Measurements from ENCODE around the gene PHF19.

PHF19 gene

DNA sequence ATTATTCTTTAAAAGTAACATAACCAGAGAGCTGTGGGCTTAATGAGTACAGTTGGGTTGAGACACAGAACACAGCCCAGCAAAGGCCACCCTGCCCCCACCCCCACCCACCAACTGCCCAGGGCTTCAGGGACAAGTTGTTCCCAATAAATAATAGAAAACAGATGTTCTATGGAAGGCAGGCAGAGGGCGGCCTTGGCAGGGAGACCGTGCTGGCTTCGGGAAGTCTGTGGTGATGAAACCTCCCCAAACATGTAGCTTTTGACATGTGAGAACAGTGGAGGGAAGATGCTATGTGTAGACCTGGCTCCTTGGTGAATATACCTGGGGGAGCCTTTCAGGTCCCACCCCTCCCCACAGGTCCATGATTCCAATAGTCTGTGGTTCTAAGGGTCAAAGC, 39.6 kb upstream of the PHF19 start:
- no peak overlapping the region for H3K27ac ChIP-seq (ENCODE audit: poor library complexity, severe bottlenecking)
- H3K9me3 ChIP-seq (ENCODE audit: severe bottlenecking): no peaks in the 10 kb centered on the region
- H3K4me1 ChIP-seq (ENCODE audit: insufficient read depth, poor library complexity, severe bottlenecking): no peaks in the 10 kb centered on the region
- no peaks in the 10 kb centered on the region for H3K27me3 ChIP-seq (ENCODE audit: insufficient read depth, poor library complexity, severe bottlenecking)
- ATAC-seq (ENCODE audit: low read depth): 0 out of 3 replicates have a peak, but pooled peaks have one; percentile 18
- TF ChIP-seq, protein P1, sequence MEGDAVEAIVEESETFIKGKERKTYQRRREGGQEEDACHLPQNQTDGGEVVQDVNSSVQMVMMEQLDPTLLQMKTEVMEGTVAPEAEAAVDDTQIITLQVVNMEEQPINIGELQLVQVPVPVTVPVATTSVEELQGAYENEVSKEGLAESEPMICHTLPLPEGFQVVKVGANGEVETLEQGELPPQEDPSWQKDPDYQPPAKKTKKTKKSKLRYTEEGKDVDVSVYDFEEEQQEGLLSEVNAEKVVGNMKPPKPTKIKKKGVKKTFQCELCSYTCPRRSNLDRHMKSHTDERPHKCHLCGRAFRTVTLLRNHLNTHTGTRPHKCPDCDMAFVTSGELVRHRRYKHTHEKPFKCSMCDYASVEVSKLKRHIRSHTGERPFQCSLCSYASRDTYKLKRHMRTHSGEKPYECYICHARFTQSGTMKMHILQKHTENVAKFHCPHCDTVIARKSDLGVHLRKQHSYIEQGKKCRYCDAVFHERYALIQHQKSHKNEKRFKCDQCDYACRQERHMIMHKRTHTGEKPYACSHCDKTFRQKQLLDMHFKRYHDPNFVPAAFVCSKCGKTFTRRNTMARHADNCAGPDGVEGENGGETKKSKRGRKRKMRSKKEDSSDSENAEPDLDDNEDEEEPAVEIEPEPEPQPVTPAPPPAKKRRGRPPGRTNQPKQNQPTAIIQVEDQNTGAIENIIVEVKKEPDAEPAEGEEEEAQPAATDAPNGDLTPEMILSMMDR (IDR thresholded peaks at IDR 0.05; ENCODE audit: poor library complexity, severe bottlenecking): peak; percentile 32
- no peak overlapping the region for H3K4me3 ChIP-seq (ENCODE audit: severe bottlenecking)
- no peaks in the 10 kb centered on the region for H3K36me3 ChIP-seq (ENCODE audit: low read depth)
- no peak for DNase-seq (ENCODE audit: low spot score)

DNA sequence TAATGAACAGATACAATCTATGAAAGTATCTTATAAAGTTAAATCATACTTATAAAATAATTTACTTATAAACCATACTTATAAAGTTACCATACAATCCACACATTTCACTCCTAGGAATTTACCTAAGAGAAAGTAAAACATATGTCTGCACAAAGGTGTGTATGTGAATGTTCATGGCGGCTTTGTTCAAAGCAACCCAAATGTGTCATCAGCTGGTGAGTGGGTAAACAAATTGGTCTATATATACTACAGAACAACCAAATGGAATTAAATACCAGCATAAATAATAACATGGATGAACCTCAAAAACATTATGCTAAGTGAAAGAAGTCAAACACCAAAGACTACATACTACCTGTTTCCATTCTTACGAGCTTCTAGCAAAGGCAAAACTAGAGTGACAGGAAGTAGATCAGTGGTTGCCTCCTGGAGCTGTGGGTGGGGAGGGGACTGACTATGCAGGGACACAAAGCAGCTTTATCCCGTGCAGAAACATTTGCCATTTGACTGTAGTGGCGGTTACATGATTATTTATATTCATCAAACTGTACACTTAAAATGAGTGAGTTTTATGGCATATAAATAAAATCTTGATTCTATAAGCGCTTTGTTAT, 39.0 kb upstream of the PHF19 start:
- H3K9me3 ChIP-seq (ENCODE audit: severe bottlenecking): no peaks in the 10 kb centered on the region
- no peaks in the 10 kb centered on the region for H3K36me3 ChIP-seq (ENCODE audit: low read depth)
- H3K27ac ChIP-seq (ENCODE audit: poor library complexity, severe bottlenecking): no peak overlapping the region
- TF ChIP-seq, protein P1 (IDR thresholded peaks at IDR 0.05; ENCODE audit: poor library complexity, severe bottlenecking): no peak
- H3K4me1 ChIP-seq (ENCODE audit: insufficient read depth, poor library complexity, severe bottlenecking): no peaks in the 10 kb centered on the region
- DNase-seq (ENCODE audit: low spot score) (no peak), ATAC-seq (ENCODE audit: low read depth) (no peak)
- no peak overlapping the region for H3K4me3 ChIP-seq (ENCODE audit: severe bottlenecking)
- H3K27me3 ChIP-seq (ENCODE audit: insufficient read depth, poor library complexity, severe bottlenecking): no peaks in the 10 kb centered on the region

DNA sequence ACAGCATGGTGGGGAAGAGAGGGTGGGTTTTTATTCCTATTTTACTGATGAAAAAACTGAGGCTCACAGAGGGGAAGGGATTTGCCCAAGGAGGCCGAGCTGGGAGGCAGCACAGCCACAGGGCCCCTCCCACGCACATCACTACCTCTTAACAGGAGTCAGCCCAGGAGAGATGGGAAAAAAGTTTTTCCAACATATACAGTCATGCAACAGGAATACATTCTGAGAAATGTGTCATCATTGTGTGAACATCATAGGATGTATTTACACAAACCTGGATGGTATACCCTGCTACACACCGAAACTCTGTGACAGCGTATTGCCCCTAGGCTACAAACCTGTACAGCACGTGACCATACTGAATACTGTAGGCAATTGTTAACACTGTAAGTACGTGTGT, 38.0 kb upstream of the PHF19 start:
- Histone ChIP-seq H3K27me3 (ENCODE audit: insufficient read depth, poor library complexity, severe bottlenecking) (no peaks in the 10 kb centered on the region), H3K4me3 (ENCODE audit: severe bottlenecking) (no peak overlapping the region), H3K27ac (ENCODE audit: poor library complexity, severe bottlenecking) (no peak overlapping the region), H3K9me3 (ENCODE audit: severe bottlenecking) (no peaks in the 10 kb centered on the region), H3K4me1 (ENCODE audit: insufficient read depth, poor library complexity, severe bottlenecking) (peaks cover 6% of the 10 kb centered on the region), H3K36me3 (ENCODE audit: low read depth) (no peaks in the 10 kb centered on the region)
- peak; percentile 67 for ATAC-seq (ENCODE audit: low read depth)
- TF ChIP-seq, protein P1 (IDR thresholded peaks at IDR 0.05; ENCODE audit: poor library complexity, severe bottlenecking): no peak
- no peak for DNase-seq (ENCODE audit: low spot score)

DNA sequence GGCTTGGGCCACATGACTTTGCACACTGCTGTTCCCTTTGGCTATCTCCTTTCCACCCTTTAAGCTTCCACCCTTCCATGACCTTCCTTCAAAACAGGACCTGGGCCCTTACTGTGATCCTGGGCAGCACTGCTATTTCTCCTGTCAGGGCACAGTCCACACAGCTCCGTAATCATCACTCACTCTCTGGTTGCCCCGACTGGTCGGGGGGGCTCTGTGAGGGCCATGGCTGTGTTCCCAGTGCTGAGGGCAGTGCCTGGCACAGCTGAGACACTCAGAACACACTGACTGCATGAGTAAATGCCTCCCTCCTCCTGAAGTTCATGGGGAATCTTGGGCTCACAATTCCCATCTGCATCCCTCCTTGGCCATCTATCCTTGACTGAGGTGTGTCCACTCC, 37.4 kb upstream of the PHF19 start:
- TF ChIP-seq, protein P1 (IDR thresholded peaks at IDR 0.05; ENCODE audit: poor library complexity, severe bottlenecking): no peak
- Histone ChIP-seq H3K27me3 (ENCODE audit: insufficient read depth, poor library complexity, severe bottlenecking) (no peaks in the 10 kb centered on the region), H3K36me3 (ENCODE audit: low read depth) (no peaks in the 10 kb centered on the region), H3K4me3 (ENCODE audit: severe bottlenecking) (no peak overlapping the region), H3K4me1 (ENCODE audit: insufficient read depth, poor library complexity, severe bottlenecking) (peaks cover 9% of the 10 kb centered on the region), H3K9me3 (ENCODE audit: severe bottlenecking) (no peaks in the 10 kb centered on the region), H3K27ac (ENCODE audit: poor library complexity, severe bottlenecking) (no peak overlapping the region)
- DNase-seq (ENCODE audit: low spot score) (no peak), ATAC-seq (ENCODE audit: low read depth) (no peak)

DNA sequence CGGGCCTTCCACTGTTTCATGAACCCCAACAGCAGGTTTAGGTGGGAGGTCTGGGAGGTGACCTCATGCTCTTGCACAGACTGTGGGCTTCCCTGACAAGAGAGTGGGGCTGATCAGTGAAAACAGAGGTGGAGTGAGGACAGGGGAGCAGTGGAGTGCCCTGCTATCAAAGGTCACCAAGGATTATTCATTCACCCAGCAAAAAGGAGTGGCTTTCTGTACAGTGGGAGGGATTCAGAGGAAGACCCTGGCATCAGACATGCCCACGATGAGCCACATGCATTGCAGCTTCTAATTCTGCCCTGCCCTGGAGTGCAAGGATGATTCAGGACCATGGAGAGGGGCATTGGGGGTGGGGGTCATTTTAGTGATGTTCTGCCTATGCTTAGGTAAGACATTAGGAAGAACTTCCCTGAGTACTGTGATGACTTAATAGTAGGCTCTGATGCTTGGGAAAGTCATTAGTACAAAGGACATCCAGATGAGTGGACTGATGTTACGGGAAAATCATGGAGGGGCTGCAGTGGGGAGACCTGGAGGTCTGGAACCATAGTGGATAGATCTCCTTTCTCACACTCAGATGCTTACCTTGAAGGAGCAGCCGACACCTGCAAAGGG, 36.8 kb upstream of the PHF19 start:
- no peaks in the 10 kb centered on the region for H3K9me3 ChIP-seq (ENCODE audit: severe bottlenecking)
- H3K36me3 ChIP-seq (ENCODE audit: low read depth): no peaks in the 10 kb centered on the region
- H3K27me3 ChIP-seq (ENCODE audit: insufficient read depth, poor library complexity, severe bottlenecking): no peaks in the 10 kb centered on the region
- ATAC-seq (ENCODE audit: low read depth) (no peak), DNase-seq (ENCODE audit: low spot score) (no peak)
- H3K4me3 ChIP-seq (ENCODE audit: severe bottlenecking): no peak overlapping the region
- H3K4me1 ChIP-seq (ENCODE audit: insufficient read depth, poor library complexity, severe bottlenecking): peaks cover 9% of the 10 kb centered on the region
- H3K27ac ChIP-seq (ENCODE audit: poor library complexity, severe bottlenecking): no peak overlapping the region
- TF ChIP-seq, protein P1 (IDR thresholded peaks at IDR 0.05; ENCODE audit: poor library complexity, severe bottlenecking): no peak
